H9 (cell line): Measurements from ENCODE around the gene CHML. TPM values are rescaled to one million over a fixed set of nuclear protein-coding genes. Genes with fewer than 3 reads are reported as not detected.

Experiments
- DNase-seq: peaks from one replicate; pipeline ENCODE4 v3.0.0-alpha.2; 2017
- H2AFZ ChIP-seq: one replicate; pipeline ENCODE4 v1.6.1; 2013; ENCODE audit warnings: mild to moderate bottlenecking, low read length, control low read depth, moderate library complexity
- H2AK5ac ChIP-seq: 2 replicates; pipeline ENCODE4 v1.6.1; 2013; ENCODE audit warnings: low read length, control low read depth, mixed read lengths; ENCODE audit not compliant: insufficient read length
- H2BK120ac ChIP-seq: one replicate; pipeline ENCODE4 v1.6.1; 2013; ENCODE audit warnings: low read depth, mild to moderate bottlenecking, low read length, control low read depth, inconsistent platforms; ENCODE audit not compliant: poor library complexity, severe bottlenecking
- H2BK12ac ChIP-seq: 2 replicates; pipeline ENCODE4 v1.6.1; 2013; ENCODE audit warnings: low read length, control low read depth, mixed read lengths, low read depth; ENCODE audit not compliant: insufficient read length
- H2BK15ac ChIP-seq: 2 replicates; pipeline ENCODE4 v1.6.1; 2013; ENCODE audit warnings: low read depth, low read length, control low read depth
- H2BK20ac ChIP-seq: one replicate; pipeline ENCODE4 v1.6.1; 2013; ENCODE audit warnings: low read depth, mild to moderate bottlenecking, low read length, control low read depth, inconsistent platforms; ENCODE audit not compliant: poor library complexity, severe bottlenecking
- H2BK5ac ChIP-seq: 2 replicates; pipeline ENCODE4 v1.6.1; 2013; ENCODE audit warnings: low read length, control low read depth, mixed read lengths; ENCODE audit not compliant: insufficient read length
- H3K14ac ChIP-seq: 2 replicates; pipeline ENCODE4 v1.6.1; 2013; ENCODE audit warnings: low read length, control low read depth; ENCODE audit not compliant: insufficient read depth
- H3K18ac ChIP-seq: 2 replicates; pipeline ENCODE4 v1.6.1; 2013; ENCODE audit warnings: low read depth, mild to moderate bottlenecking, mixed read lengths, low read length, control low read depth; ENCODE audit not compliant: insufficient read length
- H3K23ac ChIP-seq: 2 replicates; pipeline ENCODE4 v1.6.1; 2013; ENCODE audit warnings: low read length, control low read depth, mixed read lengths, low read depth; ENCODE audit not compliant: insufficient read length
- H3K23me2 ChIP-seq: 2 replicates; pipeline ENCODE4 v1.6.1; 2013; ENCODE audit warnings: low read depth, mild to moderate bottlenecking, mixed read lengths, low read length, control low read depth; ENCODE audit not compliant: insufficient read length, poor library complexity, severe bottlenecking
- H3K27ac ChIP-seq: 2 replicates; pipeline ENCODE4 v1.5.1; 2013; ENCODE audit warnings: low read length, control low read depth, mixed read lengths, low read depth; ENCODE audit not compliant: insufficient read length
- H3K27me3 ChIP-seq: 2 replicates; pipeline ENCODE4 v1.6.1; 2013; ENCODE audit warnings: low read length, control low read depth, inconsistent platforms; ENCODE audit not compliant: insufficient read depth
- H3K4ac ChIP-seq: 2 replicates; pipeline ENCODE4 v1.6.1; 2013; ENCODE audit warnings: low read depth, mild to moderate bottlenecking, control low read depth, inconsistent platforms, low read length, moderate library complexity
- H3K4me1 ChIP-seq: 2 replicates; pipeline ENCODE4 v1.6.1; 2013; ENCODE audit warnings: low read length, control low read depth, inconsistent platforms; ENCODE audit not compliant: insufficient read depth
- H3K4me2 ChIP-seq: 2 replicates; pipeline ENCODE4 v1.6.1; 2013; ENCODE audit warnings: low read length, control low read depth, mixed read lengths; ENCODE audit not compliant: insufficient read length, insufficient read depth
- H3K56ac ChIP-seq: 2 replicates; pipeline ENCODE4 v1.6.1; 2013; ENCODE audit warnings: low read depth, mild to moderate bottlenecking, mixed read lengths, low read length, control low read depth; ENCODE audit not compliant: insufficient read length
- H3K79me1 ChIP-seq: 2 replicates; pipeline ENCODE4 v1.6.1; 2013; ENCODE audit warnings: low read depth, mild to moderate bottlenecking, moderate library complexity, low read length, control low read depth, inconsistent platforms; ENCODE audit not compliant: insufficient read depth, poor library complexity, severe bottlenecking
- H3K79me2 ChIP-seq: 2 replicates; pipeline ENCODE4 v1.6.1; 2013; ENCODE audit warnings: low read length, control low read depth, inconsistent platforms; ENCODE audit not compliant: insufficient read depth
- H3K9ac ChIP-seq: 2 replicates; pipeline ENCODE4 v1.6.1; 2013; ENCODE audit warnings: low read length, control low read depth, mixed read lengths; ENCODE audit not compliant: insufficient read length; ENCODE audit errors: extremely low read depth
- H3K9me3 ChIP-seq: one replicate; pipeline ENCODE4 v1.6.1; 2013; ENCODE audit warnings: low read depth, low read length, inconsistent platforms; ENCODE audit not compliant: control insufficient read depth
- H3T11ph ChIP-seq: one replicate; pipeline ENCODE4 v1.6.1; 2013; ENCODE audit warnings: mild to moderate bottlenecking, low read length, control low read depth, inconsistent platforms
- H4K20me1 ChIP-seq: one replicate; pipeline ENCODE4 v1.6.1; 2013; ENCODE audit not compliant: control insufficient read depth, insufficient read length, insufficient read depth
- H4K5ac ChIP-seq: 2 replicates; pipeline ENCODE4 v1.6.1; 2013; ENCODE audit warnings: low read depth, mild to moderate bottlenecking, mixed read lengths, low read length, control low read depth; ENCODE audit not compliant: insufficient read length
- H4K8ac ChIP-seq: replicated peaks from 2 replicates; pipeline ENCODE4 v1.6.1; 2013; ENCODE audit warnings: low read length, control low read depth, mixed read lengths, low read depth; ENCODE audit not compliant: insufficient read length
- H4K91ac ChIP-seq: 2 replicates; pipeline ENCODE4 v1.6.1; 2013; ENCODE audit warnings: low read depth, mild to moderate bottlenecking, moderate library complexity, mixed read lengths, low read length, control low read depth; ENCODE audit not compliant: insufficient read length
- H3K27ac Mint-ChIP-seq, 3 experiments: 2 replicates in 2 of 3; 3 replicates in 1 of 3; pipeline ENCODE4 v1.8.0; 2020 to 2021; ENCODE audit warnings: mixed read lengths in 3 of 3, mild to moderate bottlenecking in 1 of 3, moderate library complexity in 1 of 3
- H3K27me3 Mint-ChIP-seq: 2 replicates; pipeline ENCODE4 v1.8.0; 2021; ENCODE audit warnings: low read depth, mild to moderate bottlenecking, moderate library complexity, mixed read lengths
- H3K36me3 Mint-ChIP-seq, 3 experiments: 2 replicates in 2 of 3; 3 replicates in 1 of 3; pipeline ENCODE4 v1.8.0; 2020 to 2021; ENCODE audit warnings: low read depth in 3 of 3, mixed read lengths in 3 of 3; ENCODE audit not compliant: insufficient read depth in 1 of 3
- H3K4me1 Mint-ChIP-seq, 2 experiments: 2 replicates each; pipeline ENCODE4 v1.8.0; 2020; ENCODE audit warnings: mixed read lengths in 2 of 2
- H3K4me3 Mint-ChIP-seq, 2 experiments: 2 replicates in 1 of 2; 3 replicates in 1 of 2; pipeline ENCODE4 v1.8.0; 2020 to 2021; ENCODE audit warnings: mild to moderate bottlenecking in 2 of 2, mixed read lengths in 2 of 2, moderate library complexity in 1 of 2
- H3K9me3 Mint-ChIP-seq, 2 experiments: 2 replicates in 1 of 2; 3 replicates in 1 of 2; pipeline ENCODE4 v1.8.0; 2020; ENCODE audit warnings: mild to moderate bottlenecking in 2 of 2, mixed read lengths in 2 of 2, moderate library complexity in 1 of 2
- total RNA-seq: library from RNA; stranded (reverse); gene quantifications from 2 replicates; pipeline ENCODE4 v1.2.1, GENCODE V29; 2021
- TF ChIP-seq, protein P1 (sequence below): fragments of 200-600 bp; sonication (generic); conservative IDR thresholded peaks from 3 replicates; pipeline ENCODE4 v1.8.0; 2021; ENCODE audit warnings: antibody characterized with exemption, mild to moderate bottlenecking

The CHML gene
- total RNA-seq, 1 experiment from 2014 or later = 45.7 TPM

DNA sequence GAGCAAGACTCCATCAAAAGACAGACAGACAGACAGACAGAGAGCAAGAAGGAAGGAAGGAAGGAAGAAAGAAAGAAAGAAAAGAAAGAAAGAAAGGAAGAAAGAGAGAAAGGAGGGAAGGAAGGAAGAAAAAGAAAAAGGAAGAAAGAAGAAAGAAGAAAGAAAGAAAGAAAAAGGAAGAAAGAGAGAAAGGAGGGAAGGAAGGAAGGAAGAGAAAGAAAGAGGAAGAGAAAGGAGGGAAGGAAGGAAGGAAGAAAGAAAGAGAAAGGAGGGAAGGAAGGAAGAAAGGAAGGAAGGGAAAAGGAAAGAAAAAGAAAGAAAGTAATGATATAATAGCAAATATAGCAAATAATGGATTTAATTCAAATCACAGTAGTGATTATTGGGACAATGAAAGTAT lies 32.7 kb downstream of the CHML start:
- no peaks in the 10 kb centered on the region for H3K79me1 ChIP-seq
- H3K14ac ChIP-seq = no peak overlapping the region
- H4K8ac ChIP-seq = no peak overlapping the region
- H2AFZ ChIP-seq = no peak overlapping the region
- H3K4me2 ChIP-seq = no peak overlapping the region
- H4K91ac ChIP-seq = no peak overlapping the region
- H3T11ph ChIP-seq = no peak overlapping the region
- Mint-ChIP-seq H3K9me3 (no peaks in the 10 kb centered on the region; a peak in 1 of 5 replicates), H3K4me1 (no peaks in the 10 kb centered on the region), H3K27me3 (no peaks in the 10 kb centered on the region), H3K4me3 (no peak overlapping the region), H3K27ac (no peak overlapping the region; a peak in 1 of 7 replicates), H3K36me3 (no peaks in the 10 kb centered on the region; a peak in 1 of 7 replicates)
- H3K23me2 ChIP-seq = no peaks in the 10 kb centered on the region
- H3K79me2 ChIP-seq = no peaks in the 10 kb centered on the region
- no peak overlapping the region for H3K4ac ChIP-seq
- no peak overlapping the region for H2AK5ac ChIP-seq
- H3K9ac ChIP-seq = no peak overlapping the region
- no peaks in the 10 kb centered on the region for H3K27me3 ChIP-seq
- no peak overlapping the region for H4K5ac ChIP-seq
- H3K56ac ChIP-seq = no peak overlapping the region
- no peak overlapping the region for H3K18ac ChIP-seq
- no peaks in the 10 kb centered on the region for H3K4me1 ChIP-seq
- no peaks in the 10 kb centered on the region for H4K20me1 ChIP-seq
- no peak overlapping the region for H3K27ac ChIP-seq
- no peak overlapping the region for H2BK12ac ChIP-seq
- H3K9me3 ChIP-seq = no peaks in the 10 kb centered on the region
- H2BK120ac ChIP-seq = no peak overlapping the region
- H2BK15ac ChIP-seq = no peak overlapping the region
- H2BK5ac ChIP-seq = no peak overlapping the region
- no peak for DNase-seq
- H3K23ac ChIP-seq = no peak overlapping the region
- no peak overlapping the region for H2BK20ac ChIP-seq
- TF ChIP-seq, protein P1, sequence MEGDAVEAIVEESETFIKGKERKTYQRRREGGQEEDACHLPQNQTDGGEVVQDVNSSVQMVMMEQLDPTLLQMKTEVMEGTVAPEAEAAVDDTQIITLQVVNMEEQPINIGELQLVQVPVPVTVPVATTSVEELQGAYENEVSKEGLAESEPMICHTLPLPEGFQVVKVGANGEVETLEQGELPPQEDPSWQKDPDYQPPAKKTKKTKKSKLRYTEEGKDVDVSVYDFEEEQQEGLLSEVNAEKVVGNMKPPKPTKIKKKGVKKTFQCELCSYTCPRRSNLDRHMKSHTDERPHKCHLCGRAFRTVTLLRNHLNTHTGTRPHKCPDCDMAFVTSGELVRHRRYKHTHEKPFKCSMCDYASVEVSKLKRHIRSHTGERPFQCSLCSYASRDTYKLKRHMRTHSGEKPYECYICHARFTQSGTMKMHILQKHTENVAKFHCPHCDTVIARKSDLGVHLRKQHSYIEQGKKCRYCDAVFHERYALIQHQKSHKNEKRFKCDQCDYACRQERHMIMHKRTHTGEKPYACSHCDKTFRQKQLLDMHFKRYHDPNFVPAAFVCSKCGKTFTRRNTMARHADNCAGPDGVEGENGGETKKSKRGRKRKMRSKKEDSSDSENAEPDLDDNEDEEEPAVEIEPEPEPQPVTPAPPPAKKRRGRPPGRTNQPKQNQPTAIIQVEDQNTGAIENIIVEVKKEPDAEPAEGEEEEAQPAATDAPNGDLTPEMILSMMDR = no peak
